ENCODE results near the gene PDZRN3. TPM values are rescaled to one million over a fixed set of nuclear protein-coding genes. Genes with fewer than 3 reads are reported as not detected.

Gene PDZRN3
- total and polyA plus RNA-seq, 2 experiments from 2014 or later = 42.9 to 60.5 TPM

DNA sequence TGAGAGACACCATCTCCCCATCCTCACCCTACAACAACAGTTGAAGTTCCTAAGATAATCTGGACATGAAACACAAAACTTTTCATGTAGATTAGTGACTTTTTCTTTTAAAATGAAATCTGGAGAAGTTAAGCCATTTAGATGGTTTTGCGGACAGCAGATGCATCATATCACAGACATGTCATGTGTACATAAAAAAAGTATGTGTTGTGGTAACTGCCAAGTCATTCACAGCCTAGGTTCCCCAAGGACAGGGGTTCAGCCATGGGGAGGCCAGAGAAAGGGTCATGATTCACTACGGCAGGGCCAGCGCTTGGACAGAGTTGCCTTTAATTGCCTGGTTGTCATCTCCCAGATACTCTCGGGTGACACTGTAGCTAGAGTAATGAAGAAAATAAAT, 163.2 kb downstream of the PDZRN3 start:
- Histone ChIP-seq H3K4me1 (ENCODE audit: insufficient read depth) (no peaks in the 10 kb centered on the region), H2AFZ (no peak overlapping the region), H3K27me3 (no peaks in the 10 kb centered on the region), H3K36me3 (replicated peaks; ENCODE audit: insufficient read depth, low read depth) (no peaks in the 10 kb centered on the region), H3K27ac (no peak overlapping the region), H3K4me2 (no peak overlapping the region), H3K4me3 (no peak overlapping the region), H3K79me2 (peaks cover 72% of the 10 kb centered on the region), H3K9me2 (replicated peaks; ENCODE audit: insufficient read depth) (no peaks in the 10 kb centered on the region), H4K20me1 (ENCODE audit: insufficient read depth, poor library complexity, severe bottlenecking) (peaks cover 15% of the 10 kb centered on the region), H3K9me3 (ENCODE audit: low read depth) (no peaks in the 10 kb centered on the region)
- no peak for DNase-seq (ENCODE audit: low spot score)
- WGBS (ENCODE audit: low lambda C conversion rate, missing lambda C conversion rate) = 81% methylated on average over 4 of the region's 4 CpGs
- TF ChIP-seq EZH2phosphoT487 (IDR thresholded peaks at IDR 0.05; ENCODE audit: low read depth, severe bottlenecking, unreplicated experiment) (no peak), EZH2 (IDR thresholded peaks at IDR 0.05; ENCODE audit: borderline replicate concordance) (no peak)
- TF ChIP-seq, protein P1, sequence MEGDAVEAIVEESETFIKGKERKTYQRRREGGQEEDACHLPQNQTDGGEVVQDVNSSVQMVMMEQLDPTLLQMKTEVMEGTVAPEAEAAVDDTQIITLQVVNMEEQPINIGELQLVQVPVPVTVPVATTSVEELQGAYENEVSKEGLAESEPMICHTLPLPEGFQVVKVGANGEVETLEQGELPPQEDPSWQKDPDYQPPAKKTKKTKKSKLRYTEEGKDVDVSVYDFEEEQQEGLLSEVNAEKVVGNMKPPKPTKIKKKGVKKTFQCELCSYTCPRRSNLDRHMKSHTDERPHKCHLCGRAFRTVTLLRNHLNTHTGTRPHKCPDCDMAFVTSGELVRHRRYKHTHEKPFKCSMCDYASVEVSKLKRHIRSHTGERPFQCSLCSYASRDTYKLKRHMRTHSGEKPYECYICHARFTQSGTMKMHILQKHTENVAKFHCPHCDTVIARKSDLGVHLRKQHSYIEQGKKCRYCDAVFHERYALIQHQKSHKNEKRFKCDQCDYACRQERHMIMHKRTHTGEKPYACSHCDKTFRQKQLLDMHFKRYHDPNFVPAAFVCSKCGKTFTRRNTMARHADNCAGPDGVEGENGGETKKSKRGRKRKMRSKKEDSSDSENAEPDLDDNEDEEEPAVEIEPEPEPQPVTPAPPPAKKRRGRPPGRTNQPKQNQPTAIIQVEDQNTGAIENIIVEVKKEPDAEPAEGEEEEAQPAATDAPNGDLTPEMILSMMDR (IDR thresholded peaks at IDR 0.05; ENCODE audit: poor library complexity) = no peak

DNA sequence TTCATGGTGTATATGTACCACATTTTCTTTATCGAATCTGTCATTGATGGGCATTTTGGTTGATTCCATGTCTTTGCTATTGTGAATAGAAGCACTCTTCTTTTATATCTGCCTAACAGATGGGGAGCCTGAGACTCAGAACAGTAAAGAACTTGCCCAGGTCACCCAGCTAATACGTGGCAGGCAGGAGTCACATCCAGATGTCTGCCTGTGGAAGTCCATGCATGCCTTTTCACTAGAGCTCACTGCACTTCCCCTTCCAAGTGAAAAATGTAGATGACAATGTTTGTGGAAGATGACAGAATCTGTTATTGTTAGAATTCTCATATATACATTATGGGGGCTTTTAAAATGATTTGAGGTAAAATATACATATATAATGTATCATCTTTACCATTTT, 165.0 kb downstream of the PDZRN3 start:
- no peaks in the 10 kb centered on the region for H3K9me2 ChIP-seq (replicated peaks; ENCODE audit: insufficient read depth)
- 95% methylated on average over 2 of the region's 2 CpGs for WGBS (ENCODE audit: low lambda C conversion rate, missing lambda C conversion rate)
- H3K36me3 ChIP-seq (replicated peaks; ENCODE audit: insufficient read depth, low read depth) = no peaks in the 10 kb centered on the region
- no peak overlapping the region for H3K4me2 ChIP-seq
- peaks cover 11% of the 10 kb centered on the region for H4K20me1 ChIP-seq (ENCODE audit: insufficient read depth, poor library complexity, severe bottlenecking)
- TF ChIP-seq EZH2 (IDR thresholded peaks at IDR 0.05; ENCODE audit: borderline replicate concordance) = no peak
- TF ChIP-seq EZH2phosphoT487 (IDR thresholded peaks at IDR 0.05; ENCODE audit: low read depth, severe bottlenecking, unreplicated experiment) = no peak
- TF ChIP-seq, protein P1 (IDR thresholded peaks at IDR 0.05; ENCODE audit: poor library complexity) = no peak
- peaks cover 70% of the 10 kb centered on the region for H3K79me2 ChIP-seq
- no peak overlapping the region for H2AFZ ChIP-seq
- H3K4me1 ChIP-seq (ENCODE audit: insufficient read depth) = no peaks in the 10 kb centered on the region
- H3K4me3 ChIP-seq = no peak overlapping the region
- DNase-seq (ENCODE audit: low spot score) = no peak
- H3K27me3 ChIP-seq = no peaks in the 10 kb centered on the region
- H3K27ac ChIP-seq = no peak overlapping the region
- H3K9me3 ChIP-seq (ENCODE audit: low read depth) = no peaks in the 10 kb centered on the region

DNA sequence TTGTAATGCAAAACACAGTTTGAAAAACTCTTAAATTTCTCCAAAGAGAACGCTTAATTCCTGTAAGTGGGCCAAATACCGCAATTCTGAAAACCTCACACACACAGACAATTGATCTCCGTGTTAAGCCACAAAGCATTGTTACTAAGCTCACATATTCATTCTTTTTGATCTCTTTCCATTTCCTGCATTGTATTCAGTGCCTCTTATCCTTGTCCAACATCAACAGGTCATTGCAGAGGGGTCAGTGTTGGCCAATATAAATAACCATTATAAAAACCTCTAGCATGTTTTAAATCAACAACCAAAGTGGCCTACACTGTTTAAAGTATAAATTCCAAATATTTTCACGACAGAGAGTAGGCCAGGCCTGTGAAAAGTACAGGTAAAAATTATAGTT, 171.1 kb downstream of the PDZRN3 start:
- H3K79me2 ChIP-seq = peaks cover 58% of the 10 kb centered on the region
- H3K4me3 ChIP-seq = no peak overlapping the region
- H3K27me3 ChIP-seq = no peaks in the 10 kb centered on the region
- no peak for DNase-seq (ENCODE audit: low spot score)
- H2AFZ ChIP-seq = no peak overlapping the region
- peaks cover 22% of the 10 kb centered on the region for H4K20me1 ChIP-seq (ENCODE audit: insufficient read depth, poor library complexity, severe bottlenecking)
- no peaks in the 10 kb centered on the region for H3K9me2 ChIP-seq (replicated peaks; ENCODE audit: insufficient read depth)
- H3K9me3 ChIP-seq (ENCODE audit: low read depth) = no peaks in the 10 kb centered on the region
- peaks cover 19% of the 10 kb centered on the region for H3K4me1 ChIP-seq (ENCODE audit: insufficient read depth)
- no peak overlapping the region for H3K27ac ChIP-seq
- no peaks in the 10 kb centered on the region for H3K36me3 ChIP-seq (replicated peaks; ENCODE audit: insufficient read depth, low read depth)
- WGBS (ENCODE audit: low lambda C conversion rate, missing lambda C conversion rate) = 58% methylated on average over 4 of the region's 4 CpGs
- H3K4me2 ChIP-seq = no peak overlapping the region
- TF ChIP-seq EZH2phosphoT487 (IDR thresholded peaks at IDR 0.05; ENCODE audit: low read depth, severe bottlenecking, unreplicated experiment) = no peak
- no peak for TF ChIP-seq EZH2 (IDR thresholded peaks at IDR 0.05; ENCODE audit: borderline replicate concordance)
- TF ChIP-seq, protein P1 (IDR thresholded peaks at IDR 0.05; ENCODE audit: poor library complexity) = no peak

DNA sequence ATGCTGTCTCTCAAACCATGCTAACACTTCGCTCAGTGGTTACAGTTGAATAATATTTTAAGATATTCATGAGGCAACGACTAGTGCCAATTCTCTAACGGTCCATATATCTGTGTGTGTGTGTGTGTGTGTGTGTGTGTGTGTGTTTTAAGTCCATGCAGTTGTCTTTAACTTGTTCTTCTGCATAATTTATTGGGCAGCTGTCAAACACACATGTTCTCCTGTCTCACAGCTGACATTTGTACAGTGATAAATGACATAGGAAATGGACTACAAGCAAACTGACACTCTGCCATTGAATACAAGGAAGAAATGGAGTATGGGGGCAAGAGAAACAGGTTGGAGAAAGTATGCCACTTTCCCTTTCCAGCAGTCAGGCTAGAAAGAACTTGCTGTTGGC, 172.0 kb downstream of the PDZRN3 start:
- WGBS (ENCODE audit: low lambda C conversion rate, missing lambda C conversion rate) = 87% methylated on average over 3 of the region's 3 CpGs
- no peak overlapping the region for H3K27ac ChIP-seq
- H3K4me1 ChIP-seq (ENCODE audit: insufficient read depth) = peaks cover 19% of the 10 kb centered on the region
- H2AFZ ChIP-seq = no peak overlapping the region
- no peaks in the 10 kb centered on the region for H3K9me3 ChIP-seq (ENCODE audit: low read depth)
- no peak overlapping the region for H3K4me2 ChIP-seq
- TF ChIP-seq, protein P1 (IDR thresholded peaks at IDR 0.05; ENCODE audit: poor library complexity) = no peak
- TF ChIP-seq EZH2 (IDR thresholded peaks at IDR 0.05; ENCODE audit: borderline replicate concordance) = no peak
- TF ChIP-seq EZH2phosphoT487 (IDR thresholded peaks at IDR 0.05; ENCODE audit: low read depth, severe bottlenecking, unreplicated experiment) = no peak
- H3K9me2 ChIP-seq (replicated peaks; ENCODE audit: insufficient read depth) = no peaks in the 10 kb centered on the region
- no peak overlapping the region for H3K4me3 ChIP-seq
- no peaks in the 10 kb centered on the region for H3K36me3 ChIP-seq (replicated peaks; ENCODE audit: insufficient read depth, low read depth)
- H4K20me1 ChIP-seq (ENCODE audit: insufficient read depth, poor library complexity, severe bottlenecking) = peaks cover 24% of the 10 kb centered on the region
- H3K79me2 ChIP-seq = peaks cover 59% of the 10 kb centered on the region
- H3K27me3 ChIP-seq = no peaks in the 10 kb centered on the region
- no peak for DNase-seq (ENCODE audit: low spot score)
